ENCODE measurements around the gene ARMC5. TPM values are rescaled to one million over a fixed set of nuclear protein-coding genes. Genes with fewer than 3 reads are reported as not detected.
"Not testable (repeated sequence)": the region's sequence is repeated elsewhere in the genome, so short reads cannot be mapped to it uniquely, and the experiment has no call there.

The ARMC5 gene, protein sequence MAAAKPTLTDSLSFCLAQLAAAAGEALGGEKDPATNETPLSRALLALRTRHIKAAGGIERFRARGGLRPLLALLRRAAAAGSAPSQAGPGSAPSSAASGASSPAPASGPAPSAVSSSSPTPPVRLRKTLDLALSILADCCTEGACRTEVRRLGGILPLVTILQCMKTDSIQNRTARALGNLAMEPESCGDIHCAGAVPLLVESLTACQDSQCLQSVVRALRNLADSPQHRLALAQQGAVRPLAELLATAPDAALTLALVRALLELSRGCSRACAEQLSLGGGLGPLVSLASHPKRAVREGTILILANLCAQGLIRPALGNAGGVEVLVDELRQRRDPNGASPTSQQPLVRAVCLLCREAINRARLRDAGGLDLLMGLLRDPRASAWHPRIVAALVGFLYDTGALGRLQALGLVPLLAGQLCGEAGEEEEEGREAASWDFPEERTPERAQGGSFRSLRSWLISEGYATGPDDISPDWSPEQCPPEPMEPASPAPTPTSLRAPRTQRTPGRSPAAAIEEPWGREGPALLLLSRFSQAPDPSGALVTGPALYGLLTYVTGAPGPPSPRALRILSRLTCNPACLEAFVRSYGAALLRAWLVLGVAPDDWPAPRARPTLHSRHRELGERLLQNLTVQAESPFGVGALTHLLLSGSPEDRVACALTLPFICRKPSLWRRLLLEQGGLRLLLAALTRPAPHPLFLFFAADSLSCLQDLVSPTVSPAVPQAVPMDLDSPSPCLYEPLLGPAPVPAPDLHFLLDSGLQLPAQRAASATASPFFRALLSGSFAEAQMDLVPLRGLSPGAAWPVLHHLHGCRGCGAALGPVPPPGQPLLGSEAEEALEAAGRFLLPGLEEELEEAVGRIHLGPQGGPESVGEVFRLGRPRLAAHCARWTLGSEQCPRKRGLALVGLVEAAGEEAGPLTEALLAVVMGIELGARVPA
- polyA plus RNA-seq (2012; ENCODE audit: missing spikeins) = 1.9 TPM

- peak; percentile 96 for TF ChIP-seq TAF1 (IDR thresholded peaks at IDR 0.05; ENCODE audit: borderline replicate concordance, low read depth, low read length)
- TF ChIP-seq POLR2AphosphoS5 (IDR thresholded peaks at IDR 0.05; ENCODE audit: low read depth, low read length) = peak; percentile 95
- TF ChIP-seq POLR2A (IDR thresholded peaks at IDR 0.05; ENCODE audit: low read depth, low read length) = peak; percentile 97
- FAIRE-seq (no peak), DNase-seq (ENCODE audit: insufficient read length) (peak; percentile 81)
Observed at GRCh38 chr16:31458844-31459686, at the start of gene ARMC5. Gene ARMC5, plus strand, starts transcription at chr16:31459501. Its CDS starts 24 bp downstream, at chr16:31459525.

DNA sequence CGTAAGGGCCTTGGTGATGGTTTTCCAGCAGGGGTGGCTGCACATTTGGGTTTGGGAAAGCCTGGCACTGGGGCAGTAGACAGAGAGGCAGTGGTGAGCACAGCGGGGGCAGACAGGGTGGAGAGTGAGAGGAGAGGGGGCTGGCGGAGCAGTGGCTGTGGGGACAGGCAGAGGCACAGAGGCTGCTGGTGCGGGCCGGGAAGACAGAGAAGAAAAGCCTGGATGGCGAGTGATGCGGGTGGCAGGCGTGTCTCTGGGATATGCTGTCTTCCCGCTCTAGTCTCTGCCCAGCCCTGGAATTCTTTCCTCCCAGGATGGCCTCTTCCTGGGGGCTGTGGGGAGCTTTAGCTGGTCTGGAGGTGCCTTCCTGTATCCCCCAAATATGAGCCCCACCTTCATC lies 49.2 kb upstream of the ARMC5 start:
- FAIRE-seq = no peak
- DNase-seq (ENCODE audit: insufficient read length) = no peak

GRCh38 chr16:31411024-31411844 lies 48.1 kb upstream of the ARMC5 start:
- DNase-seq (ENCODE audit: insufficient read length) = no peak
- TF ChIP-seq POLR2A (IDR thresholded peaks at IDR 0.05; ENCODE audit: low read depth, low read length) = no peak
- TF ChIP-seq TAF1 (IDR thresholded peaks at IDR 0.05; ENCODE audit: borderline replicate concordance, low read depth, low read length) = no peak
- no peak for TF ChIP-seq POLR2AphosphoS5 (IDR thresholded peaks at IDR 0.05; ENCODE audit: low read depth, low read length)
- FAIRE-seq = no peak

More for the DNA sequence above, 49.2 kb upstream of the ARMC5 start:
- TF ChIP-seq POLR2A (IDR thresholded peaks at IDR 0.05; ENCODE audit: low read depth, low read length) (no peak), TAF1 (IDR thresholded peaks at IDR 0.05; ENCODE audit: borderline replicate concordance, low read depth, low read length) (no peak), POLR2AphosphoS5 (IDR thresholded peaks at IDR 0.05; ENCODE audit: low read depth, low read length) (no peak)

GRCh38 chr16:31412750-31413149 lies 46.6 kb upstream of the ARMC5 start:
- no peak for FAIRE-seq

GRCh38 chr16:31413381-31413780 lies 45.9 kb upstream of the ARMC5 start:
- DNase-seq (ENCODE audit: insufficient read length) (no peak), FAIRE-seq (no peak)
- TF ChIP-seq TAF1 (IDR thresholded peaks at IDR 0.05; ENCODE audit: borderline replicate concordance, low read depth, low read length) = no peak
- TF ChIP-seq POLR2AphosphoS5 (IDR thresholded peaks at IDR 0.05; ENCODE audit: low read depth, low read length) = no peak
- no peak for TF ChIP-seq POLR2A (IDR thresholded peaks at IDR 0.05; ENCODE audit: low read depth, low read length)

More at GRCh38 chr16:31412750-31413149, 46.6 kb upstream of the ARMC5 start:
- DNase-seq (ENCODE audit: insufficient read length) = no peak
- TF ChIP-seq POLR2A (IDR thresholded peaks at IDR 0.05; ENCODE audit: low read depth, low read length) (no peak), TAF1 (IDR thresholded peaks at IDR 0.05; ENCODE audit: borderline replicate concordance, low read depth, low read length) (no peak), POLR2AphosphoS5 (IDR thresholded peaks at IDR 0.05; ENCODE audit: low read depth, low read length) (no peak)

- DNase-seq (ENCODE audit: insufficient read length) = no peak
- no peak for FAIRE-seq
- TF ChIP-seq POLR2A (IDR thresholded peaks at IDR 0.05; ENCODE audit: low read depth, low read length) (no peak), POLR2AphosphoS5 (IDR thresholded peaks at IDR 0.05; ENCODE audit: low read depth, low read length) (no peak), TAF1 (IDR thresholded peaks at IDR 0.05; ENCODE audit: borderline replicate concordance, low read depth, low read length) (no peak)
Observed at GRCh38 chr16:31413943-31414342, 45.4 kb upstream of the ARMC5 start.

DNA sequence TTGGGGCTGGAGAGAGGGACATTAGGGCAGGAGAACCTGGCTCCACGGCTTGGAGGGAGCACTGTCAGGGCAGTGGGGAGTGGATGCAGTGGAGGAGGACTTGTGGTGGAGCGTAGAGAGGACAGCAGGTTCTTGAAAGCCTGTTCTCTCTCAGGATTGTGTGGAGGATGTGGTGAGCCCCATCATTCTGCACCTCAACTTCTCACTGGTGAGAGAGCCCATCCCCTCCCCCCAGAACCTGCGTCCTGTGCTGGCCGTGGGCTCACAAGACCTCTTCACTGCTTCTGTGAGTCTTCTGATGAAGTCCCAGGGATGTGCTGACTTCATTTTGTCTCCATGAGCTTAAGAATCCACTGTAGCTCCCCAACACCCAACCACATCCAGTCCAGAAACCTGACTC lies 44.6 kb upstream of the ARMC5 start:
- no peak for TF ChIP-seq POLR2A (IDR thresholded peaks at IDR 0.05; ENCODE audit: low read depth, low read length)
- no peak for TF ChIP-seq POLR2AphosphoS5 (IDR thresholded peaks at IDR 0.05; ENCODE audit: low read depth, low read length)
- TF ChIP-seq TAF1 (IDR thresholded peaks at IDR 0.05; ENCODE audit: borderline replicate concordance, low read depth, low read length) = no peak
- FAIRE-seq (no peak), DNase-seq (ENCODE audit: insufficient read length) (no peak)

- FAIRE-seq (no peak), DNase-seq (ENCODE audit: insufficient read length) (no peak)
- TF ChIP-seq POLR2A (IDR thresholded peaks at IDR 0.05; ENCODE audit: low read depth, low read length) = no peak
- no peak for TF ChIP-seq POLR2AphosphoS5 (IDR thresholded peaks at IDR 0.05; ENCODE audit: low read depth, low read length)
- TF ChIP-seq TAF1 (IDR thresholded peaks at IDR 0.05; ENCODE audit: borderline replicate concordance, low read depth, low read length) = no peak
Observed at GRCh38 chr16:31416371-31416770, 42.9 kb upstream of the ARMC5 start.

- FAIRE-seq; DNase-seq (ENCODE audit: insufficient read length): not testable (repeated sequence)
Observed at GRCh38 chr16:31417036-31417435, 42.3 kb upstream of the ARMC5 start.

- no peak for DNase-seq (ENCODE audit: insufficient read length)
- TF ChIP-seq POLR2A (IDR thresholded peaks at IDR 0.05; ENCODE audit: low read depth, low read length) (no peak), TAF1 (IDR thresholded peaks at IDR 0.05; ENCODE audit: borderline replicate concordance, low read depth, low read length) (no peak)
- FAIRE-seq = no peak
Observed at GRCh38 chr16:31417916-31418315, 41.4 kb upstream of the ARMC5 start.
